Astrocyte of the cerebellum (primary cell): ENCODE data around the gene UTP11.

Experiments used
- DNase-seq: peaks from one replicate; pipeline ENCODE4 v3.0.0-alpha.2; 2011; ENCODE audit warnings: low read depth
- H3K4me3 ChIP-seq: 2 replicates; pipeline ENCODE4 v1.5.1; 2011; ENCODE audit warnings: mild to moderate bottlenecking, low read depth, low read length, moderate library complexity
- in situ Hi-C: cut with HindIII; loops from 2 replicates; pipeline ENCODE4 v1.10.0; 2017; ENCODE audit warnings: low sequenced_read_pairs
- TF ChIP-seq, protein P1 (sequence below): IDR thresholded peaks from 2 replicates; pipeline ENCODE4 v1.5.1; 2012; ENCODE audit warnings: low read length, low read depth, moderate library complexity, mild to moderate bottlenecking; ENCODE audit errors: missing control alignments

Gene UTP11

DNA sequence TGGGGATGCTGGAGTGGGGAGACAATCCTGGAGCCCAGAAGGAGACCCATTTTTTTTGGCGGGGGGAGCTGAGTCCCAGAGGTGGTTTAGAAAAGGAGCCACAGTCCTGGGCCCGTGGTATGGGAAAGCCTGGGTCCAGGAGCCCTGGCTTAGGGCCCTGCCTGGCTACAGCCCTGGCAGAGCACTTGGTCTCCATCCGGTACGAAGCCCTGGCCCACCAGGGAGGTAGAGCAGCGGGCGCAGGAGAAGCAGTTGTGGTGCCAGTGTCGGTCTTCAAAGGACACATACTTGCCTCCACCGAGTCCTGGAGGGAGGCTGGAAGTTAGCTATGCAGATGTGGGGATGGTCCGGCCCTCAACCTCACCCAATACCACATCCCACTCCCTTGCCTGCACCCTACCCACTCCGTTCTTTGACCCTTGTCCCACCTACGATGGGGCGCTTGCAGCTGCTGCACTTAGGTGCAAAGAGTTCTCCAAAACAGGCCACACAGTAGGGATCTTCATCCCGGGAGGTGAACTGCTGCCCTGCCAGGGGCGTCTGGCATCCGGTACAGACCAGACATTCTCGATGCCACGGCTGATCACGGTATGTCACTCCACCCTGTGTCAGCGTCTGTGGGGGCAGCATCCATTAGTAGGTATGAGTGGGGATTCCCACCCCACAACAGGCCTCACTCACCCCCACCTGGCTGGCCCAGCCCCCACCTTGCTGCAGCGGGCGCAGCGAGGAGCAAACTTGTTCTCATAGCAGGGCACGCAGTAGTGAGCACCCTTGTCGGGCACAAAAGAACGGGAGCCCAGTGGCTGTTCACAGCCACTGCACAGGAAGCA is 15.1 kb upstream of the UTP11 start:
- no peak overlapping the region for H3K4me3 ChIP-seq
- in situ Hi-C loops = no loop called here
- TF ChIP-seq, protein P1, sequence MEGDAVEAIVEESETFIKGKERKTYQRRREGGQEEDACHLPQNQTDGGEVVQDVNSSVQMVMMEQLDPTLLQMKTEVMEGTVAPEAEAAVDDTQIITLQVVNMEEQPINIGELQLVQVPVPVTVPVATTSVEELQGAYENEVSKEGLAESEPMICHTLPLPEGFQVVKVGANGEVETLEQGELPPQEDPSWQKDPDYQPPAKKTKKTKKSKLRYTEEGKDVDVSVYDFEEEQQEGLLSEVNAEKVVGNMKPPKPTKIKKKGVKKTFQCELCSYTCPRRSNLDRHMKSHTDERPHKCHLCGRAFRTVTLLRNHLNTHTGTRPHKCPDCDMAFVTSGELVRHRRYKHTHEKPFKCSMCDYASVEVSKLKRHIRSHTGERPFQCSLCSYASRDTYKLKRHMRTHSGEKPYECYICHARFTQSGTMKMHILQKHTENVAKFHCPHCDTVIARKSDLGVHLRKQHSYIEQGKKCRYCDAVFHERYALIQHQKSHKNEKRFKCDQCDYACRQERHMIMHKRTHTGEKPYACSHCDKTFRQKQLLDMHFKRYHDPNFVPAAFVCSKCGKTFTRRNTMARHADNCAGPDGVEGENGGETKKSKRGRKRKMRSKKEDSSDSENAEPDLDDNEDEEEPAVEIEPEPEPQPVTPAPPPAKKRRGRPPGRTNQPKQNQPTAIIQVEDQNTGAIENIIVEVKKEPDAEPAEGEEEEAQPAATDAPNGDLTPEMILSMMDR = no peak
- no peak for DNase-seq

- no peak overlapping the region for H3K4me3 ChIP-seq
- in situ Hi-C loops = no loop called here
- no peak for DNase-seq
- TF ChIP-seq, protein P1 = no peak
Observed at GRCh38 chr1:37998089-37998808, 14.3 kb upstream of the UTP11 start.

- in situ Hi-C loops = no loop called here
- TF ChIP-seq, protein P1 = no peak
- H3K4me3 ChIP-seq = no peak overlapping the region
- DNase-seq = no peak
Observed at GRCh38 chr1:37998913-37999429, 13.6 kb upstream of the UTP11 start.

DNA sequence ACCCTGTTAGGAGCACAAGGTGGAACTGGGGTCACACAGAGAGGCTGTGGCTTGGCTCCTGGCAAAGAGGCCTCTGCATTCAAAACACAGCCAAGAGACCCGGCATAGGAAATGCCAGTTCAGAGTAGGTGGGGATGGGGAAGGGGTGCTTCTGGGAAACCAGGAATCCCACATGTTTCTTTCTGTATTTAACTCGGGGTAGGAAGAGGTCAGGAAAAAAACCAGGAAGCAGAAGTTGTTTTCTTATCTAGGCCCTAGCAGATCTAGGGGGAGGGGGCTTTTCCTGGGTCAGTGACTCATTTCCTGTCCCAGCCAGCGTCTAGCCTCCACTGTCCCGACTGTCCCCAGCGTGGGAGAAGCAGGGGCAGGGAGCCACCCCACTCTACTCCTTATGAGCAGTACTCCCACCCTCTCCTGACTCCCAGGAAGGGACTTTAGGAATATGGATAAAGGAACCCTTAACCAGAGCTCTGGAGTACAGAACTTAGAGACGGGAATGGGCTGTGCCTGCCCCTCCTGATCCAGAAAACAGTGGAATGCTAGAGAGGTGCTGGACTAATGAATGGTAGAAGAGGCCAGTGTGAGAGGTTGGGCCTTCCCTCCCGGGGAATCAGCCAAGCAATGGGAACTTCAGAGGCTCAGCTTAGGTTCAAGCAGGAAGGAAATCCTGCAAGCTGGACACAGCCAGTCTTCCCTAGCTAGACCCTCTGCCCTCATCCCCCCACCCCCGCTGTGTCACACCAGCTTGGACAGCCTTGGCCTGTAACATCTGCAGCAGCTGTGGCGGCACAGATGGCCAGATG is 12.9 kb upstream of the UTP11 start:
- H3K4me3 ChIP-seq = peak overlapping the region; percentile 4
- in situ Hi-C loops = no loop called here
- TF ChIP-seq, protein P1 = no peak
- no peak for DNase-seq

DNA sequence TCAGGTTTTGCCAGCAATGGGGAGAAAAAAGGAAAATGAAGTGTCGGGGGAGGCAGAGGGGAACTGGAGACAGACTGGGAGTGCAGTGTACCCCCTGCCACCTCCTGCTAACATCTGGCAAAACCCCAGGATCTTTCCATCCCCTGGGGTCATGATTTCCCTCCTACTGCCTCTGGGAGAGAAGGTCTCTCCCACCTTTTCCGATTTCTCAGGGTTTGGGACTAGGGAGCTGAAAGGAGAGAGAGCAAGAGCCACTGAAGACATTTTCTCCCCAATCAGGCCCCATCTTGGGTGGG is 12.4 kb upstream of the UTP11 start:
- TF ChIP-seq, protein P1 = no peak
- H3K4me3 ChIP-seq = peak overlapping the region; percentile 4
- DNase-seq = no peak
- in situ Hi-C loops = no loop called here

DNA sequence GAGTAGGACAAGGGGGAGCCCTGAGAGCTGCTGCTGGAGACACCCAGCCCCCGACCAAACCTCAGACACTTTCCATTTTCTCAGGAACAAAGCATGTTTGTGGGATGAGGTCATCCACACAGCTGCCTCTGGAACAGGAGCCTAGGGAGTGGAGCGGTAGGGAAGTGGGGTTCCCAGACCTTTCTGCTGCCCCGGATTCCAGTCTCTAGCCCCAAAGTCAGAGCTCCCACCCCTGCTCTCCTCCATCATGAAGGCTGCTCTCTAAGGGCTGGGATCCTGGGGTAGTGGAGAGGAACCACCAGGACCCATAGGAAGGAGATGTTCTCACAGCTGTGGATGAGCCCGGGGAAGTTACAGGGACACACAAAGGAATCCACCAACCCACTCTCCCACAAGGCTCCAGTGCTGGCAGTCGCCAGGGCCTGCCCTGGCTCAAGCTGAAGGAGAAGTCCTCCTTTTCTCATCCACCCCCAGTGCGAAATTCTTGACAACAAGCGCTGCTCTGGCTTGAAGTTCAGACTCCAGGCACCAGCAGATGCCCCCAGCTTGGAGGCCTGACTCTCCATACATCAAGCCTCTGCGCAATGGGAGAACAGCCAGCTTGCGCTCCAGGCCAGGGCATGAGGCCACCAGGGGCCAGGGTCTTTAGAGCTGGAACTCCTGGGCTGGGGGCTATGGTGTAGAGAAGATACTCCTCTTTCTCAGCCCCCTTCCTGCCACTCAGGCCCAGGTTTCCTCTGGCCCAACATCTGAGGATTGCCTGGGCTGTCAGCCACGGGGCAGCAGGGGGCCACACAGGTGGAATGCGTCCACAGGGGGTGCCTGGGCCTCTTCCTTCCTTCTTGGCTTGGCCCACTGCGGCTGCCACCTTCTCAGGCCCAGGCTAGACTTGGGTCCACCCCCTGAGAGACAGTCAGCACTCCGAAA is 11.7 kb upstream of the UTP11 start:
- in situ Hi-C loops = no loop called here
- TF ChIP-seq, protein P1 = no peak
- peak; percentile 88 for DNase-seq
- peak overlapping the region; percentile 12 for H3K4me3 ChIP-seq
